Medulla oblongata (tissue), 1 donor: ENCODE results near the gene RAB11FIP4.

Source experiments
- DNase-seq: peaks from one replicate; pipeline ENCODE4 v3.0.0-alpha.2; 2015; ENCODE audit errors: extremely low spot score

RAB11FIP4 gene

GRCh38 chr17:31457391-31458234 is 66.1 kb downstream of the RAB11FIP4 start:
- no peak for DNase-seq

- no peak for DNase-seq
These were observed 67.4 kb downstream of the RAB11FIP4 start for GRCh38 chr17:31458829-31459228.

- no peak for DNase-seq
These were observed 68.2 kb downstream of the RAB11FIP4 start for GRCh38 chr17:31459716-31460115.

GRCh38 chr17:31460226-31460721 is 68.8 kb downstream of the RAB11FIP4 start:
- DNase-seq = no peak

GRCh38 chr17:31461227-31461810 is 69.8 kb downstream of the RAB11FIP4 start:
- DNase-seq = no peak

- no peak for DNase-seq
These were observed 70.8 kb downstream of the RAB11FIP4 start for GRCh38 chr17:31462261-31462660.

- no peak for DNase-seq
These were observed 74.8 kb downstream of the RAB11FIP4 start for GRCh38 chr17:31466096-31466760.

- peak; percentile 90 for DNase-seq
These were observed 76.2 kb downstream of the RAB11FIP4 start for GRCh38 chr17:31467502-31468256.

- DNase-seq = no peak
These were observed 78.5 kb downstream of the RAB11FIP4 start for GRCh38 chr17:31469959-31470358.

GRCh38 chr17:31470592-31470991 is 79.1 kb downstream of the RAB11FIP4 start:
- DNase-seq = no peak

GRCh38 chr17:31472137-31472536 is 80.7 kb downstream of the RAB11FIP4 start:
- DNase-seq = peak; percentile 70

GRCh38 chr17:31475378-31476162 is 84.1 kb downstream of the RAB11FIP4 start:
- DNase-seq = peak; percentile 43

GRCh38 chr17:31476525-31477416 is 85.3 kb downstream of the RAB11FIP4 start:
- no peak for DNase-seq

- no peak for DNase-seq
These were observed 86.1 kb downstream of the RAB11FIP4 start for GRCh38 chr17:31477417-31478055.

- no peak for DNase-seq
These were observed 87.6 kb downstream of the RAB11FIP4 start for GRCh38 chr17:31479062-31479408.

GRCh38 chr17:31479524-31479923 is 88.0 kb downstream of the RAB11FIP4 start:
- DNase-seq = no peak

- no peak for DNase-seq
These were observed 88.6 kb downstream of the RAB11FIP4 start for GRCh38 chr17:31480067-31480466.

GRCh38 chr17:31480904-31481782 is 89.7 kb downstream of the RAB11FIP4 start:
- DNase-seq = no peak

GRCh38 chr17:31481783-31482081 is 90.3 kb downstream of the RAB11FIP4 start:
- DNase-seq = no peak
